Spleen (tissue), 11 donors: Measurements from ENCODE around the gene WHAMM. TPM values are rescaled to one million over a fixed set of nuclear protein-coding genes. Genes with fewer than 3 reads are reported as not detected.

Experiments used
- DNase-seq: peaks from one replicate; pipeline ENCODE4 v3.0.0-alpha.2; 2020
- H3K27ac ChIP-seq, 8 donors: fragments of 200-600 bp; sonication (generic) in 7 of 8; 1 replicate in 4 of 8; 2 replicates in 4 of 8; pipeline versions ENCODE4 v1.5.0 to v1.8.0; 2016 to 2021; ENCODE audit warnings: inconsistent platforms in 4 of 8, mild to moderate bottlenecking in 4 of 8, moderate library complexity in 1 of 8
- H3K27me3 ChIP-seq, 7 donors: fragments of 200-600 bp; sonication (generic) in 6 of 7; replicated peaks in 1 of 7; 1 replicate in 4 of 7; 2 replicates in 3 of 7; pipeline versions ENCODE4 v1.5.0 to v1.8.0; 2016 to 2021; ENCODE audit warnings: inconsistent platforms in 3 of 7, mild to moderate bottlenecking in 1 of 7
- H3K36me3 ChIP-seq, 6 donors: fragments of 200-600 bp; sonication (generic) in 5 of 6; 1 replicate in 4 of 6; 2 replicates in 2 of 6; pipeline versions ENCODE4 v1.5.0 to v1.8.0; 2016 to 2021; ENCODE audit warnings: inconsistent platforms in 2 of 6
- H3K4me1 ChIP-seq, 6 donors: fragments of 200-600 bp; sonication (generic) in 5 of 6; 1 replicate in 3 of 6; 2 replicates in 3 of 6; pipeline versions ENCODE4 v1.5.0 to v1.8.0; 2016 to 2021; ENCODE audit warnings: inconsistent platforms in 3 of 6
- H3K4me3 ChIP-seq, 8 donors: fragments of 200-600 bp; sonication (generic) in 7 of 8; 1 replicate in 4 of 8; 2 replicates in 4 of 8; pipeline versions ENCODE4 v1.5.0 to v1.8.0; 2016 to 2021; ENCODE audit warnings: inconsistent platforms in 4 of 8, mild to moderate bottlenecking in 4 of 8, moderate library complexity in 2 of 8
- H3K9me3 ChIP-seq, 8 donors: fragments of 200-600 bp; sonication (generic) in 7 of 8; 1 replicate in 4 of 8; 2 replicates in 4 of 8; pipeline versions ENCODE4 v1.5.0 to v1.8.0; 2016 to 2021; ENCODE audit warnings: inconsistent platforms in 4 of 8
- POLR2A ChIP-seq, 3 donors: fragments of 450-650 bp; IDR thresholded peaks; one replicate each; pipeline ENCODE4 v1.5.1; 2017; ENCODE audit warnings: antibody characterized with exemption in 3 of 3, mild to moderate bottlenecking in 1 of 3
- POLR2AphosphoS5 ChIP-seq, 3 donors: sonication (generic); formaldehyde crosslinking; IDR thresholded peaks; one replicate each; pipeline ENCODE4 v1.5.1; 2017; ENCODE audit warnings: antibody characterized with exemption in 3 of 3
- WGBS, 5 donors: extraction: QIAGEN DNeasy Blood & Tissue Kit in 3 of 5; methylation state at CpG; one replicate each; pipeline versions ENCODE4 v1.1.5 to v1.1.7; 2013 to 2018; 5-methylcytosine and 5-hydroxymethylcytosine counted together
- intact Hi-C: fragments of 100-400 bp; cut with DNase I; formaldehyde crosslinking; loops from one replicate; pipeline ENCODE4 v1.15.0; 2023; ENCODE audit warnings: low total_unique reads
- polyA plus RNA-seq, 3 donors: library from polyadenylated mRNA; stranded (reverse); fragments of 200-250 nt; gene quantifications; one replicate each; pipeline ENCODE4 v1.2.1, GENCODE V29; 2013
- total RNA-seq, 7 donors: library from RNA; depleted of rRNA in 3 of 7; stranded (reverse); fragments of >200 nt in 3 of 7; fragmentation: NEBNext Ultra II Directional in 4 of 7; extraction: Animal tissue kit (Norgen Biotek cat#: 25700) in 4 of 7; gene quantifications; one replicate each; pipeline versions ENCODE4 v1.1.0 to v1.2.1, GENCODE V29; 2016 to 2021
- TF ChIP-seq, protein P1 (sequence below), 11 experiments: fragments of 200-600 bp in 7 of 11; fragments of 450-650 bp in 4 of 11; sonication (generic) in 4 of 11; IDR thresholded peaks in 8 of 11; conservative IDR thresholded peaks in 3 of 11; 1 replicate in 7 of 11; 2 replicates in 4 of 11; pipeline versions ENCODE4 v1.4.0 to v1.8.0; 2016 to 2021; ENCODE audit warnings: antibody characterized with exemption in 11 of 11, inconsistent platforms in 4 of 11, mild to moderate bottlenecking in 1 of 11
- donor health status: healthy with polysubstance abuse.
- donor health status: DM: no; HTN: no; CAD: no; lungs with moderate emphysema.
- donor health status: DM: no; HTN: no; CAD: no.
- donor health status: Bipolar disorder and iron deficiency.
- donor health status: healthy.
- donor health status: DM: no; HTN: no; CAD: no.
- donor health status: DM: yes; HTN: yes; CAD: no.

The WHAMM gene
- total and polyA plus RNA-seq, 10 donors: 3.3 to 14.1 (median 11.9) TPM

DNA sequence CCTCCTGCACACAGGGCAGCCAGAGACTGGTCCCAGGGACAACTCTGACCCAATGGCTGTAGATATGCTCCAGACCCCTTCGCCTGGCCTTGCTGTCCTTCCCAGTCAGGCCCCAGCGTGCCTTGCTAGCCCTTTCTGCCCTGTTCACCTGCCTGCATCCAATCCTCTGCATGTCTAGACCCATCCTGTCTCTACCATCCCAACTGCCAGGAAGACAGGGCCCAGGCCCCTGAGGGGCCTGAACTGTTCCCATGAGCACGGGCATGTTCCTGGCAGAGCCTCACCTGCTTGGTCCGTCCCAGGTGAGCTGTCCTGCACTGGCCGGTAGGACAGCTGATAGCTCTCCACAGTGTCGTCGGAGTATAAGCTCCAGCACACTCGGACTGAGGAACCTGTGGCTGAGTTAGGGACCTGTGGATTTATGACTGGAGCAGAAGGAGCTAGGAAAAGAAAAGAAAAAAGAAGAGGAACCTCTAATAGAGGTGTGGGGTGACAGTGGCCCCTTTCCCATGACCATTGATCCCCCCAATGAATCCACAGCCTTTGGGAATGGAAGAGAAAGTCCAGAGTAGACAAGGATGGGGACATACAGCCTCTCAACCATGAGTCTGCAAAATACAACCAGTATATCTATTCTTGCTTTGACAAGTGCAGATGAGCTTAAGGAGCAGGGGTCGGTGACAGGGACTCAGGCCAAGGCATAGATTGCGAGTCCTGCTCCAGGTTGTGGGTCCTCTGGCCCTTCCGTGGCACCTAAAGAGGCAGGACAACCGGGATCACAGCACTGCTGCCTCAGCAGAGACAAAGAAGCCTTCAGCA lies 37.4 kb upstream of the WHAMM start:
- no peaks in the 10 kb centered on the region for H3K4me1 ChIP-seq
- H3K36me3 ChIP-seq: peaks cover 0 to 10% (median 0%) of the 10 kb centered on the region in 6 donors
- no peak overlapping the region for H3K27ac ChIP-seq
- WGBS, 5 donors: 89 to 92% (median 90%) methylated on average over 12 of the region's 12 CpGs
- TF ChIP-seq, protein P1, sequence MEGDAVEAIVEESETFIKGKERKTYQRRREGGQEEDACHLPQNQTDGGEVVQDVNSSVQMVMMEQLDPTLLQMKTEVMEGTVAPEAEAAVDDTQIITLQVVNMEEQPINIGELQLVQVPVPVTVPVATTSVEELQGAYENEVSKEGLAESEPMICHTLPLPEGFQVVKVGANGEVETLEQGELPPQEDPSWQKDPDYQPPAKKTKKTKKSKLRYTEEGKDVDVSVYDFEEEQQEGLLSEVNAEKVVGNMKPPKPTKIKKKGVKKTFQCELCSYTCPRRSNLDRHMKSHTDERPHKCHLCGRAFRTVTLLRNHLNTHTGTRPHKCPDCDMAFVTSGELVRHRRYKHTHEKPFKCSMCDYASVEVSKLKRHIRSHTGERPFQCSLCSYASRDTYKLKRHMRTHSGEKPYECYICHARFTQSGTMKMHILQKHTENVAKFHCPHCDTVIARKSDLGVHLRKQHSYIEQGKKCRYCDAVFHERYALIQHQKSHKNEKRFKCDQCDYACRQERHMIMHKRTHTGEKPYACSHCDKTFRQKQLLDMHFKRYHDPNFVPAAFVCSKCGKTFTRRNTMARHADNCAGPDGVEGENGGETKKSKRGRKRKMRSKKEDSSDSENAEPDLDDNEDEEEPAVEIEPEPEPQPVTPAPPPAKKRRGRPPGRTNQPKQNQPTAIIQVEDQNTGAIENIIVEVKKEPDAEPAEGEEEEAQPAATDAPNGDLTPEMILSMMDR (IDR thresholded peaks at IDR 0.05 in 8 of 11, conservative IDR thresholded peaks at IDR 0.05 in 3 of 11): no peak
- TF ChIP-seq POLR2A (IDR thresholded peaks at IDR 0.05) (no peak), POLR2AphosphoS5 (IDR thresholded peaks at IDR 0.05) (no peak)
- H3K27me3 ChIP-seq: no peaks in the 10 kb centered on the region
- H3K4me3 ChIP-seq: no peak overlapping the region
- no peaks in the 10 kb centered on the region for H3K9me3 ChIP-seq
- intact Hi-C loops: no loop called here
- DNase-seq: no peak

DNA sequence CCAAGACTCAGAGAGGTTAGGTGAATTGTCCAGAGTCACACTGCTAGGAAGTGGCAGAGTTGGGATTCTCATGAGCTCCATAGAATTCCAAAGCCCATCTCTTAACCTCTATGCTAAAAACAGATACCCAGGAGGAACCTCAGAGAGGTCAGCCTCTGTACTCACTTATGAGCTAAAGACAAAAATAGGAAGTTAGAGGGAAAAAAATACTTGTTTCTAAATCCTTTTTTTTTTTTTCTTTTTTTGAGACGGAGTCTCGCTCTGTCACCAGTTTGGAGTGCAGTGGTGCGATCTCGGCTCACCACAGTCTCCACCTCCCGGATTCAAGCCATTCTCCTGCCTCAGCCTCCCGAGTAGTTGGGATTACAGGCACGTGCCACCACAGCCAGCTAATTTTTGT lies 34.9 kb upstream of the WHAMM start:
- Histone ChIP-seq H3K9me3 (no peaks in the 10 kb centered on the region), H3K36me3 (no peaks in the 10 kb centered on the region), H3K4me3 (no peak overlapping the region), H3K4me1 (no peaks in the 10 kb centered on the region), H3K27ac (no peak overlapping the region), H3K27me3 (no peaks in the 10 kb centered on the region)
- intact Hi-C loops: no loop called here
- DNase-seq: no peak
- TF ChIP-seq POLR2AphosphoS5 (IDR thresholded peaks at IDR 0.05) (no peak), POLR2A (IDR thresholded peaks at IDR 0.05) (no peak)
- TF ChIP-seq, protein P1 (IDR thresholded peaks at IDR 0.05 in 8 of 11, conservative IDR thresholded peaks at IDR 0.05 in 3 of 11): no peak
- 42 to 64% (median 44%) methylated on average over 7 of the region's 7 CpGs for WGBS, 5 donors

DNA sequence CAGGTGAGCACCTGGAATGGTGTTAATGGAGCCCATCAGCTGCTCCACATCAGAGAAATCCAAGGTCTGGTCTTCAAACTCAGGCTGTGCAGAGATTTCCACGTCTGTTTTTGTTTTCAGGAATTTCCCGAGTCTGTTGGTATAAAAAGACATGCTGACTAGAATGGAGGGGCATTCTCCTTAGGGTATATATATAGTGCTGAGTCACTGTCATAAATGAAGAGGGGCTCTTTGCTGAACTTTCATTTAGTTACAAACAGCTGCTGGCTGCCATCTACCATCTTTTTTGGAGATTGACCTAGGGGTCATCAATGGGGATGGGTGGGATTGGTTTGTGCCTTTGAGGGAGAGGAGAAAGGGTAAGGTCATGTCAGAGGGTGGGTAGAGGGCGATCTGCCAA lies 30.7 kb upstream of the WHAMM start:
- 85 to 95% (median 86%) methylated on average over 3 of the region's 3 CpGs for WGBS, 5 donors
- intact Hi-C loops: no loop called here
- DNase-seq: no peak
- Histone ChIP-seq H3K27ac (no peak overlapping the region), H3K4me3 (no peak overlapping the region), H3K4me1 (no peaks in the 10 kb centered on the region), H3K36me3 (no peaks in the 10 kb centered on the region), H3K9me3 (no peaks in the 10 kb centered on the region), H3K27me3 (no peaks in the 10 kb centered on the region)
- no peak for TF ChIP-seq POLR2A (IDR thresholded peaks at IDR 0.05)
- TF ChIP-seq, protein P1 (IDR thresholded peaks at IDR 0.05 in 8 of 11, conservative IDR thresholded peaks at IDR 0.05 in 3 of 11): no peak
- no peak for TF ChIP-seq POLR2AphosphoS5 (IDR thresholded peaks at IDR 0.05)

DNA sequence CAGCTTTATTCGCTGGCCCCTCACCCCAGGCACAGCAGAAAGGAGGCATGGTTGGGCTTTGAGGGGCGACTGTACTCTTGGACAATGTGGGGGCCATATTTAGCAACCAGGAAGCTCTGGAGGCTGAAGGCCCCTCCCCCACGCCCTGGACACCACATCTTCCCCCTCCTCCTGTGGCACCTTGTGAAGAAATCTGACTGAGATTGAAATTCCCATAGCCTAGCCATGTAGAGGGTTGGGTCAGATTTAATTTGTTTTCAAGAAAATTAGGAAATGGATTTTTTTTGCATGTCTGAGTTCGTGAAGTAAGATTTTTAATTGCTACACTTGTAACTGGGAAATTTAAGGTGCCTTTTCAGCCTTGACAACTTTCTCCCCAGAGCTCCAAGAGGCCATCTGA lies 28.1 kb upstream of the WHAMM start:
- no peak overlapping the region for H3K27ac ChIP-seq
- no peaks in the 10 kb centered on the region for H3K4me1 ChIP-seq
- TF ChIP-seq POLR2AphosphoS5 (IDR thresholded peaks at IDR 0.05) (no peak), POLR2A (IDR thresholded peaks at IDR 0.05) (no peak)
- TF ChIP-seq, protein P1 (IDR thresholded peaks at IDR 0.05 in 8 of 11, conservative IDR thresholded peaks at IDR 0.05 in 3 of 11): no peak
- no peak overlapping the region for H3K4me3 ChIP-seq
- intact Hi-C loops: no loop called here
- DNase-seq: no peak
- no peaks in the 10 kb centered on the region for H3K27me3 ChIP-seq
- WGBS, 5 donors: 63 to 87% (median 72%) methylated on average over 3 to 4 of the region's 4 CpGs
- no peaks in the 10 kb centered on the region for H3K36me3 ChIP-seq
- no peaks in the 10 kb centered on the region for H3K9me3 ChIP-seq
